Testis (tissue), 2 donors: ENCODE data around the gene ZNF879.

Experiments
- POLR2A ChIP-seq: fragments of 450-650 bp; IDR thresholded peaks from one replicate; pipeline ENCODE4 v1.6.1; 2017; ENCODE audit warnings: antibody characterized with exemption, mild to moderate bottlenecking, moderate library complexity
- TF ChIP-seq, protein P1 (sequence below), 3 experiments: fragments of 450-650 bp in 2 of 3; fragments of 200-600 bp in 1 of 3; sonication (generic) in 1 of 3; IDR thresholded peaks; one replicate each; pipeline ENCODE4 v1.5.1; 2016 to 2019; ENCODE audit warnings: antibody characterized with exemption in 3 of 3, mild to moderate bottlenecking in 2 of 3, moderate library complexity in 1 of 3

GRCh38 chr5:179061025-179061424, 37.4 kb downstream of the ZNF879 start:
- no peak for TF ChIP-seq POLR2A
- TF ChIP-seq, protein P1, sequence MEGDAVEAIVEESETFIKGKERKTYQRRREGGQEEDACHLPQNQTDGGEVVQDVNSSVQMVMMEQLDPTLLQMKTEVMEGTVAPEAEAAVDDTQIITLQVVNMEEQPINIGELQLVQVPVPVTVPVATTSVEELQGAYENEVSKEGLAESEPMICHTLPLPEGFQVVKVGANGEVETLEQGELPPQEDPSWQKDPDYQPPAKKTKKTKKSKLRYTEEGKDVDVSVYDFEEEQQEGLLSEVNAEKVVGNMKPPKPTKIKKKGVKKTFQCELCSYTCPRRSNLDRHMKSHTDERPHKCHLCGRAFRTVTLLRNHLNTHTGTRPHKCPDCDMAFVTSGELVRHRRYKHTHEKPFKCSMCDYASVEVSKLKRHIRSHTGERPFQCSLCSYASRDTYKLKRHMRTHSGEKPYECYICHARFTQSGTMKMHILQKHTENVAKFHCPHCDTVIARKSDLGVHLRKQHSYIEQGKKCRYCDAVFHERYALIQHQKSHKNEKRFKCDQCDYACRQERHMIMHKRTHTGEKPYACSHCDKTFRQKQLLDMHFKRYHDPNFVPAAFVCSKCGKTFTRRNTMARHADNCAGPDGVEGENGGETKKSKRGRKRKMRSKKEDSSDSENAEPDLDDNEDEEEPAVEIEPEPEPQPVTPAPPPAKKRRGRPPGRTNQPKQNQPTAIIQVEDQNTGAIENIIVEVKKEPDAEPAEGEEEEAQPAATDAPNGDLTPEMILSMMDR (IDR thresholded peaks at IDR 0.05): no peak
